GM18502 (cell line): ENCODE measurements around the gene MICAL1.

Experiments
- ATAC-seq: cut with Tn5 transposase; IDR thresholded peaks from one replicate; pipeline ENCODE4 v1.9.1; 2021; ENCODE audit warnings: mild to moderate bottlenecking; ENCODE audit not compliant: unreplicated experiment, poor library complexity

Gene MICAL1, protein sequence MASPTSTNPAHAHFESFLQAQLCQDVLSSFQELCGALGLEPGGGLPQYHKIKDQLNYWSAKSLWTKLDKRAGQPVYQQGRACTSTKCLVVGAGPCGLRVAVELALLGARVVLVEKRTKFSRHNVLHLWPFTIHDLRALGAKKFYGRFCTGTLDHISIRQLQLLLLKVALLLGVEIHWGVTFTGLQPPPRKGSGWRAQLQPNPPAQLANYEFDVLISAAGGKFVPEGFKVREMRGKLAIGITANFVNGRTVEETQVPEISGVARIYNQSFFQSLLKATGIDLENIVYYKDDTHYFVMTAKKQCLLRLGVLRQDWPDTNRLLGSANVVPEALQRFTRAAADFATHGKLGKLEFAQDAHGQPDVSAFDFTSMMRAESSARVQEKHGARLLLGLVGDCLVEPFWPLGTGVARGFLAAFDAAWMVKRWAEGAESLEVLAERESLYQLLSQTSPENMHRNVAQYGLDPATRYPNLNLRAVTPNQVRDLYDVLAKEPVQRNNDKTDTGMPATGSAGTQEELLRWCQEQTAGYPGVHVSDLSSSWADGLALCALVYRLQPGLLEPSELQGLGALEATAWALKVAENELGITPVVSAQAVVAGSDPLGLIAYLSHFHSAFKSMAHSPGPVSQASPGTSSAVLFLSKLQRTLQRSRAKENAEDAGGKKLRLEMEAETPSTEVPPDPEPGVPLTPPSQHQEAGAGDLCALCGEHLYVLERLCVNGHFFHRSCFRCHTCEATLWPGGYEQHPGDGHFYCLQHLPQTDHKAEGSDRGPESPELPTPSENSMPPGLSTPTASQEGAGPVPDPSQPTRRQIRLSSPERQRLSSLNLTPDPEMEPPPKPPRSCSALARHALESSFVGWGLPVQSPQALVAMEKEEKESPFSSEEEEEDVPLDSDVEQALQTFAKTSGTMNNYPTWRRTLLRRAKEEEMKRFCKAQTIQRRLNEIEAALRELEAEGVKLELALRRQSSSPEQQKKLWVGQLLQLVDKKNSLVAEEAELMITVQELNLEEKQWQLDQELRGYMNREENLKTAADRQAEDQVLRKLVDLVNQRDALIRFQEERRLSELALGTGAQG

DNA sequence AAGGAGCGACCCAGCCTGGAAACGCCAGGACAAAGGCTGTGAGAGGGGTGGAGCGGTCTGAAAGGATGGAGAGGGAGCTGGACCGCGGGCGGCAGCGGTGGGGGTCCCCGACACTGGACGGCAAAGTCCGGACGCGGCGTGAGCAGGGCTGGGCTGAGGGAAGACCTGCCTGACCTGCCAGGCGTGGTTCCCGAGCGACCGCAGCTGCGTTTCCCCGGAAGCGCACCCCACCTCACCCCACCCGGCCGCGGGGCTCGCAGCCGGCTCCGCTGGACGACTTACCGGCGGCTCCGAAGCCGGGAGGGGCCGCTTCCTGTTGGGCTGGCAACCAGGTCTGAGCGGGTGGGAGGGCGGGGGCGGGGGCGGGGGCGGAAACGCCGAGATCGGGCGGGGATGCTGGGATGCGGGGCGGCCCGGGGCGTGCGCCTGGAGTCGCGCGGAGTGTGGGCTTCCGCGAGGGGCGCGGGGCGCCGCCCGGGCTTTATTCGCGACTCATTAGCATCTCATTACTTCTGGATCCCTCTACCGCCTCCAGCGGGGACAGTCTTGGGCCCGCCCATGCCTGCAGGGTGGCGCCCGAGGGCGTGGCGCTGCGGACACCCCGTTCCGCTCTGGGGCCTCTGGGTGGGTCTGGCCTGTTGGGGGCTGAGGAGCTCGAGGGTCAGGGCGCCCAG is at the start of gene MICAL1:
Gene MICAL1, minus strand, starts transcription at position 336 of the 674 bp plus-strand sequence. CDS start 1,576 bp downstream, outside the sequence.
- ATAC-seq = peak; percentile 61

DNA sequence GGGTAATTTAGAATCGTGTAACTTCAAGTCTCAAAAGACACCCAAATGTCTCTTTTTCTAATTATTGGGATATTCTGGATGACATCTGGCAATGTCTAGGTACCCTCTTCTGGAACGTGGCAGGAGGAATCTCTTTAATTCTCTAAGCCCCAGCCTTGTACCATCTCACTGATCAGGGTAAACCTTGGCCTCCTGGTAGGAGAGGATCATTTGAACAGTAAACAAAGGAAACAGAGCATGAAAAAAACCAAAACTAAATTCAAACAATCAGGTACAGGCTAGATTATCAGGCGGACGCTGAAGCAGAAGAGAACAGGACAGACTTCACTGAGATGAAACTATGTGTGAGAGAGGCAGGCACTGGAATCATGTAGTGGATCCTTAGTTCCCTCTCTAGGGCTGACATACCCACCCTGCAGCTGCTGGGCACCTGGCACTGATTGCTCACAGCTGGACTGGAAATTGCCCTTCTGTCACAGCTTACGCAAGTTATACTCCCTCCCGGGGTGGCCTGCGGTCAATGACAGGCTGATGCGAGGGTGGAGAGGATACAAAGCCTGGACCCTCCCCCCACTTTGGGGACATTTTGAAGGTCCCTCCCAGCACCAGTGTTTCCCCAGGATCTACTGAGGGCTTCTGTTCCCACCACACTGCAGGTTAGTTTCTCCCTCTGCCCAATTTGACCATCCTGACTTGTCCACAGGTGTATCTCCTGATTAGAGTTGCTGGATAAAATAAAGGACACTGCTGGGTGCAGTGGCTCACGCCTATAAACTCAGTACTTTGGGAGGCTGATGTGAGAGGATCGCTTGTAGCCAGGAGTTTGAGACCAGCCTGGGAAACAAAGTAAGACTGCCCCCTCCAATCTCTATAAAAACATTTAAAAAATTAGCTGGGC is 48.0 kb upstream of the MICAL1 start:
- no peak for ATAC-seq

DNA sequence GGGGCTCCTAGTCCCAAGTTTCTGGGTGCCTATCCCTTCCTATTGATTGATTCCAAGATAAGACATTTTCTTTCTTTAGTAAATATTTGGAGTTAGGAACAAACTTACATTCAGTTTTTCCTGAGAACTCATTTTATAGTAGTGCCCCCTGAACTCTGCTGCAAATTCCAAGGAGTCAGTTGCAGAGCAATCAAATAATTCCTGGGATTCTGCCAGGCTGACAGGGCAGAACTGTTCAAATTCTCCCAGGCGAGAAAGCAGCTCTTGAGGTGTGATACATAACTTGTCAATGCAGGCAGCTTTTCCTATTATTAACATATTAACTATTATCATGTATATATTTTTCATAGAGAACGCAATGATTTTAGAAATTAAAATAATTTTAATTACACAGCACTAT is 43.4 kb upstream of the MICAL1 start:
- ATAC-seq = no peak

DNA sequence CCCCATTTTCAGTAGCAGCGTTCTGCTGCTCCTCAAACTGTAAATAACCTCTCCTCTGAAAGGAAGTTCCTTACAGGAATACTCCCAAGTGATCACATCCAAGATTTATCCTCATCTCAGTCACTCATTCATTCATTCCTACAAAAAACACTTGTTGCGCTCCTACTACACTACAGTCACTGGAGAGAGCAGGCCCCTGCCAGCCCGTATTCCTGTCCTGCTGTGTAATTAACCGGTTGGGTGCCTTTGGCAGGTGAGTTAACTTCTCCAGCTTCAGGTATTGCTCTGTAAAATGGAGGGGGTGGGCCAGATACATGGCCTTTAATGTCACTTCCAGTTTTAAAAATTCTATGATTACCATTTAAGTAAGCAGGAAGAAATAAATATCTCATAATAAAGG is 42.5 kb upstream of the MICAL1 start:
- no peak for ATAC-seq

DNA sequence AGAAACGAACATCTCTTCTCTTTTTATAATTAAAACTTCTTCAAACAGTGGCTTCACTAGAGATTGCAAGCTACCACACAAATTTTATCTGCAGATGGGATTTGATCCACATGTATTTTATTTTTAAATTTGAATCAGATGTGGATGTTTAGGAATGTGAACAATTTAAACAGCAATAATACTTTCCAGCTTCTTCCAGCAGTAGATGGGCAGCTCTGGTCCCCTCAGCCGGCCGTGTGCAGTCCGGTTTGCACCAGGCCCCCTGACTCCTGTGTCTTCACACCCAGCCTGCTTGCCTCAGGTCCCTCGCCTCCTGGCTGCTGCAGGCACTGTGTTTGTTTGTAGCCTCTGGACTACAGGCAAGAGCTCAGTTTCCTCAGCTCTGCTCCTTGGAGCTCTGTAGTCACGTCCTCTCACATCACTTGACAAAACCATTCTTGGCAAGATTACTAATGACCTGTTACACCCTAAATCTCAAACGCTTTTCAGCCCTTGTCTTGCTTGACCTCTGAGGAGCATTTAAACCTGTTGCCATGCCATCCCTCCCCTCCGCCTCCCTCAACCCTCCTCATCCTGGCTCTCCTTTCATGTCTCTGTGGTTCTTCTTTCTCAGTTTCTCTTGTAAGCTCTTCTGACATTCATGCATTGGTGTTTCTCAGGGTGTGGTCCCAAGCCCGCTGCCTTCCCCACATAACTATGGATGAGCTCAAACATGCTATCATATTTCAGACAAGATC is 40.6 kb upstream of the MICAL1 start:
- ATAC-seq = no peak

DNA sequence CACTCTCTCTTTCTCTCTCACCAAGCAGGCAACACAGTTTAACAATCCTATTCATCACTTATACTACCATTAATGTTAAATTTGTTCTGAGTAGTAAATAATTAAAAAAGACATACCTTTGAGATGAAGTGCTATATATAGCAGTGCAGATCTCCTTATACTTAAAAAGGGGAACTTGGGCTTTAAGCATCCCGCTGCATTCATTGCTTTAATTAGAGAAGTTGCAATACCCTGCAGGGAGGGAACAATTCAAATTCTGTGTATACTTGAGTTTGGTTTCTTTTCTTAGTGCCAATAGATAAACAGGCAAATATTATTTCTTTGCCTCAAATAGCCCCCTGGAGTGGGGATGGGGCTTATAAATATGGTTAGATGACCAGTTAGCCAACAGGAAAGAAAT is 38.3 kb upstream of the MICAL1 start:
- ATAC-seq = no peak

DNA sequence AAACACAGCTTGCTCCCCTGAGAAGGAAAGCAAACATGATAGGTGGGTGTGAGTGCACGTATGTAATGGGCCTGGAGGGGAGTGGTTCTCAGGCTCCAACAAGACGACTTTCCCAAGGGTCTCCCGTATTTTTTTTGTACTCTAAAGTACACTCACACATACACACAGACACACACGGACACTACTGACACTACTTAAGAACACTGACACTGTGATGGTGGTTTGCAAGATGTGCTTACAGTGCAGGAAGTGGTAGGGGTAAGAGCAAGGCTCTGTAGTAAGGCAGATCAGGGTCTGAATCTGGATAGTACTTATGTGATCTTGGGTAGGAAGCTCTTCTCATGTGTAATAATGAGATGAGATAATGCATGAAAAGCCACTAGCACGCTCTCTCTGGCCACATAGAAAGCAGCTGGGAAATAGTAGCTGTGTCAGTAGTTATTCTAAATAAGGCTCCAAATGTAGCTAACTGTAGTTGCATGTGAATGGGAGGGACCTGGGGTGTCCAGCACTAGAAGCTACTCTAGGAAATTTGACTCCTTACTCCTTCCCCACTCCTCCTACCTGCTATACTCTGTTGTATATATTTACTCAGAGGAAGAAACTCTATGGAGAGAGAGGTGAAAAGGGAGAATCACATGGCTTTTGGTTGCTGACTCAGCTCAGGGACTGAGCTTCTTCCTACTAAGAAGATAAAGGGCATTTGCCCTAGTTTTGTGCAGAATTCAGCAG is 35.8 kb upstream of the MICAL1 start:
- ATAC-seq = peak; percentile 53

DNA sequence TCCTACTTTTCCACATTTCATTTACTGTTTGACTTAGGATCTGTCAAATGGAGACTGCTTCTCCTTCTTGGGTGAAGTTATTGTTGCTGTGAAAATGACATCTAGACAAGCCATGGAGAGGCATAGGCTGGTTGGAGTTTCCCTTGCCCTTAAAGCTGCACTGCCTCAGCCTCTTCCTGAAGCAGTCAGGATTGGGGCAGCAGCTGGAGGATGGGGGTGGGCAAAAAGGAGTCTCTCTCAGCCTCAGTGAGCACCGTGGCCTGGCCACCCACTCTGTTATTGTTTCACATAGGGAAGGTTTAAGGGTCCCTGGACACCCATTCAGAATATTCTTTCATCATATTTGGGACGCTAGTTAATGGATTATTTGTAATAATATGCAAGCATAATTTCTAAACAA is 35.1 kb upstream of the MICAL1 start:
- ATAC-seq = no peak

DNA sequence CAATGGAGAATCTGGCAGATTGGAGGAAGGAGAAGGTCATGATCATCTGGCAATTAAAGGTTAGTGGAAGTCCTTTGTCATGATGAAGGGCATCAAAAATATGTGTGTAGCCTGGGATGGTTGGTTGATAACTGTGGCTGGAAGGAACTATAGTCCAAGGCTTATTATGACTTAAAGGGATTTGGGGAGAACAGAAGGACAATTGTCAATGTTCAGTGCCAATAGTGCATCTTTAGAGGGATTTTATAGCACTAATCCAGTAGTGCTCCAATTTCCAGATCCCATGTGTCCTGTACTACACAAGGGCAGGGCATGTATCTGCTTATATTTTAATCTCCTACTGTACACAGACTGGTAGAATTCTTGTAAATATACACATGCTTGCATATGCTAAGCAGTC is 32.4 kb upstream of the MICAL1 start:
- ATAC-seq = no peak

DNA sequence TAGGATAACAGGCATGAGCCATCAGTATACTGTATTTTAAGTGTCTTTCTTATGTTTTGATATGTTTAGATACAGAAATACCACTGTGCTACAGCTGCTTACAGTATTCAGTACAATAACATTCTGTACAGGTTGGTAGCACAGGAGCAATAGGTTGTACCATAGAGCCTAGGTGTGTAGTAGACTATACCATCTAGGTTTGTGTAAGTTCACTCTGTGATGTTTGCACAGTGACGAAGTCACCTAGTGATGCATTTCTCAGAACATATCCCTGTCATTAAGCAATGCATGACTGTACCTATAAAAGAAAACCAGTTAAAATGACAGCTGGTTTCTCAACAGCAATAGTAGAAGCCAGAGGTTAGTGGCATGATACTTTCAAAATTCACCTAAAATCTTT is 30.5 kb upstream of the MICAL1 start:
- no peak for ATAC-seq

DNA sequence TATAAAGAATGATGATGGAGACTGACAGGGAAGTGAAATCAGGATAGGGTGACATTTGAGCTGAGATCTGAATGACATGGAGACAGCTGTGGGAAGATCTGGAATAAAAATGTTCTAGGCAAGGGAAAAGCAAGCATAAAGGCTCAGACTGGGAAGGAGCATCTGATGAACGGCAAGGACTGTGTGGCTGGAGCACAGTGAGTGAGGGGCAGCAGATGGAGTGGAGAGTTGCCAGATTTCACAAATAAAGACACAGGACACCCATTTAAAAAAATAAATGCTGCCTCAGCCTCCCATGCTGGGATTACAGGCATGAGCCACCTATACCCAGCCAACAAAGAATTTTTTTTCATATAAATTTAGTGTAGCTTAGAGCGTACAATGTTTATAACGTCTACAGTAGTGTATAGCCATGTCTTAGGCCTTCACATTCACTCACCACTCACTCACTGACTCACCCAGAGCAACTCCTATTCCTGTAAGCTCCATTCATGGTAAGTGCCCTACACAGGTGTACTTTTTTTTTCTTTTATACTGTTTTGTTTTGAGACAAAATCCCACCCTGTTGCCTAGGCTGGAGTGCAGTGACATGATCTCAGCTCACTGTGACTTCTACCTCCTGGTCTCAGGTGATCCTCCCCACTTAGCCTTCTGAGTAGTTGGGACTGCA is 29.8 kb upstream of the MICAL1 start:
- no peak for ATAC-seq

DNA sequence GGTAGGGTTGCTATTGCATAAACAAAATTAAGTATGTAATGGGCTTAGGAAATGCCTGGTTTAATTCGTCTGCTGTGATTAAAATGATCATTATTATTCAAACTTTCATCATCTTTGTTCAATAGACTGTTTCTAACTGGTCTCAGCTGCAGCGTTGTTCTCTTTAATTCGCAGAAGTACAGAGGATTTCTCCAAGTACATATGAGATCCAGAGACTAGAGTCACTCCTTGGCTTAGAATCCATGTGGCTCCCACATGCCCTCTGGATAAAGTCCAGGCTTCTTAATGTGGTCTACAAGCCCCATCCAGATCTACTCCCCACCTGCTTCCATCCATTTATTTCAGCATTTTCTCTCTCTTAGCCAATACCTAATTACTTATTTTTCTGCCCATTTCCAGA is 28.6 kb upstream of the MICAL1 start:
- ATAC-seq = no peak

DNA sequence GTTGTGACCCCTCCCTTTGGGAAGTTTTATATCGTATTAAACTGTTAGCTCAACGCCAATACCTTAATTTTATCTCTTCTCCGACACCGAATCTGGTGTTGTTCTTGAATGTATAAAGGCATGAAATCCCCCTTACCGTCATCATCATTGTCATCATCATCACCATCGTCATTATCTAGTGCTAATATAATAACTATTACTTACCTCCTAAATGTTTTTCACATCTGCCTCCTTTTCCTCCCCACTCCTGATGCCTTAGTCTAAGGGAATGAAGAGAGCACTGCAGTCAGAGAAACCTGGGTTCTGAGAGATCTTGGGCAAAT is 28.1 kb upstream of the MICAL1 start:
- no peak for ATAC-seq

DNA sequence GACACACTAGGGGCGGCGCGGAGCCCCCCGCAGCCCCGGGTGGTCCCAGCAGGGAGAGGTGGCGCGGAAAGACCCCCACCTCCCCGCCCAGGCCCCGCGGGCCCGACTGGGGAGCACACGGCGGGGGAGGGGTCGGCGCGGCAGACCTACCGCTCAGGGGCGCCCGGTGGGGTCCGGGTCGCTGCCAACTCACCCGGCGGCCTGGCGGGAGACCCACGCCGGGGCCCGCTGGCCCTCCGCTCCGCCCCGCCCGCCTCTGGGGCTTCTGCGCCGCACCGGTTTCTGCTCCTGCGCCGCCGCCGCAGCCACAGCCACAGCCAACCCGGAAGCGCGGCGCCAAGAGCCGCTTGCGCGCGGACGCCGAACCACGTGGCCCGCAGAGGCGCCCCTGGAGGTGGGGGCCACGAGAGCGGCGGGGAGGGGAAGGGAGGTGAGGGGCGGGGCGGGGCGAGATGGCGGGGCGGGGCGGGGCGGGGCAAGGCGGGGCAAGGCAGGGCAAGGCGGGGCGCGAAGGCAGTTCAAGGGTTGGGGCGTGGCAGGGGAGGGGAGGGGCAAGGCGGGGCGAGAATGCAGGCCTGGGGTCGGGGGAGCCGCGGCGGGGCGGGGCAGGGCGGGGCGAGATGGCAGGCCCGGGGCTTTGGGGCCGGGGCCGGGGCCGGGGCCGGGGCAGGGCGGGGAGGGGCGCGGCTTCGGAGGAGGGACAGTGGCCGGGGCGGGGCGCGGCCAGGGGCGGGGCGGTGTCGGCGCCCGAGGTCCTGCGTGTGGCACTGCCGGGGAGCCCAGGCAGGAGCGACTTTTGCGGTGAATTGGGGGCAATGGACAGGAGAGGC is 27.5 kb upstream of the MICAL1 start, which contains the start of gene ZBTB24:
Gene ZBTB24, minus strand, starts transcription at position 315 of the 830 bp plus-strand sequence. CDS start 1,193 bp downstream, outside the sequence.
- peak; percentile 88 for ATAC-seq

DNA sequence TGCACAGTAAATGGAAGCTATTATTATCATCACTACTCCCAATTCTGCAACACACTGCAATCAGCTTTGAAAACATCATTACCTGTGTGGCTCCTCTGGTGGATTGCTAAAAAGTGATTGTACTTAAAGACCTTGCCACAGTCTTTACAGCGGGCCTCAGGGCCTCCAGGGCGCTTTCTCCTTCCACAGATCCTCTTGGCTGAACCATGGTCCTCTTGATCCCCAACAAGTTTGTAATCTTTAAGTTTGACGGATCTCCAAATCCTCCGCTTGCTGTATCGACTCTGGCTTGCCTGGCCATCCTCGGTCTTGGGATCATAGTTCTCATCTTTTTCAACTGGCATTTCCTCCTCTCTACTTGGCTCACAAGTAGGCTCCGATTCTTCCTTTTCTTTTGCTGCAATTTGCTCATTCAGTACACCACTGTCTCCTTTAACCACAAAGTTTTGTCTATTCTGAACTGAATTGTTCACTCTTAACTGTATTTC is 25.5 kb upstream of the MICAL1 start:
- ATAC-seq = no peak

DNA sequence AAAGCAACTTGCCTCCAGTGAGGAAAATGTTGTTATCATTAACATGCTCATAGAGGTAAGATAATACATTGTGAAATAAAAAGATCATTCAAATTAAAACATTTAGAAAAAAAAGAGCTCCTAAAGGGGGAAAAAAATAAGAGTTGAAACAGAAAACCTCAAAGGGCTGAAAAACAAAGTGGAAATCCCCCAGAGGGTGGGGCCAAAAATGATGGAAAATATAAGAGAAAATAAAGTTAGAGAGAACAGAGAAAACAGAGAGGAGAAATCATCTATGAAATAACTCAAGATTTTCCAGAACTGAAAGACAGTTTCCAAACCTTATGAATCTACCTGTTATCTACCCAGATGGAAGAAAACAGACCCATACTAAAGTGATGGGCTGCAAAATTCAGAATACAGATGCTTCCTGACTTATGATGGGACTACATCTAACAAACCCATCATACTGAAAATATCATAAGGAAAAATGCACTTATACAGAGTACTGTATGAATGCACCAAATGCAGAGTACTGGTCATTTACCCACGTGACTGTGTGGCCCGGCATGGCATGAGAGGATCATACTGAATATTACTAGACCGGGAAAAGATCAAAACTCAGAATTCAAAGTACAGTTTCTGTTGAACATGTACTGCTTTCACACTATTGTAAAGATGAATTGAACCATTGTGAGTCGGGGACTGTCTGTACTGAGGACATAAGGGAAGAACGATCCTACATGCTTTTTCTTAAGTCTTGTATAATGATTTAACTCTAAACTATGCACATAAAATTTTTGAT is 23.5 kb upstream of the MICAL1 start:
- ATAC-seq = no peak
